Measurements from ENCODE around the gene SLIT3.

DNA sequence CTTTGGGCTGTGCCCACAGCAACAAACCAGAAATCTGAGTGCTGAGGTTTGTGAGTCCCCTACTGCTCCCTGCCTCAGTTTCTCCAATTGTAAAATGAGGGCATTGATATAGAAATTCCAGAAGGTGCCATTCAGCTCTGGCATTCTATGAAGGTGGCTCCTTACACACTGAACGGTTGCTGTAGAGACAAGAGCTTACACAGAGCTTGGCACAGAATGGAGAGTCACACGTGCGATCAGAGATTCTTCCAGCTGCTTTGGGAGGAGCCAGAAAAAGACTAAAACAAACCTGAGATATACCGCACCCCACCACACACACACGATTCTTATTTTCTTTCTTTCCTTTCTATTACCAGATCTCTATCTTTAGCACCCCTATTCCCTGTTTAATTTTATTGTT lies 122.7 kb downstream of the SLIT3 start:
- TF ChIP-seq, protein P1, sequence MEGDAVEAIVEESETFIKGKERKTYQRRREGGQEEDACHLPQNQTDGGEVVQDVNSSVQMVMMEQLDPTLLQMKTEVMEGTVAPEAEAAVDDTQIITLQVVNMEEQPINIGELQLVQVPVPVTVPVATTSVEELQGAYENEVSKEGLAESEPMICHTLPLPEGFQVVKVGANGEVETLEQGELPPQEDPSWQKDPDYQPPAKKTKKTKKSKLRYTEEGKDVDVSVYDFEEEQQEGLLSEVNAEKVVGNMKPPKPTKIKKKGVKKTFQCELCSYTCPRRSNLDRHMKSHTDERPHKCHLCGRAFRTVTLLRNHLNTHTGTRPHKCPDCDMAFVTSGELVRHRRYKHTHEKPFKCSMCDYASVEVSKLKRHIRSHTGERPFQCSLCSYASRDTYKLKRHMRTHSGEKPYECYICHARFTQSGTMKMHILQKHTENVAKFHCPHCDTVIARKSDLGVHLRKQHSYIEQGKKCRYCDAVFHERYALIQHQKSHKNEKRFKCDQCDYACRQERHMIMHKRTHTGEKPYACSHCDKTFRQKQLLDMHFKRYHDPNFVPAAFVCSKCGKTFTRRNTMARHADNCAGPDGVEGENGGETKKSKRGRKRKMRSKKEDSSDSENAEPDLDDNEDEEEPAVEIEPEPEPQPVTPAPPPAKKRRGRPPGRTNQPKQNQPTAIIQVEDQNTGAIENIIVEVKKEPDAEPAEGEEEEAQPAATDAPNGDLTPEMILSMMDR (IDR thresholded peaks at IDR 0.05; ENCODE audit: poor library complexity), result no peak
- TF ChIP-seq EZH2 (IDR thresholded peaks at IDR 0.05; ENCODE audit: borderline replicate concordance) (no peak), EZH2phosphoT487 (IDR thresholded peaks at IDR 0.05; ENCODE audit: low read depth, severe bottlenecking, unreplicated experiment) (no peak)
